GM12878 (cell line): ENCODE measurements around the gene APC2.

Experiments
- CEBPB ChIP-seq, 2 experiments: fragments of 150-350 bp in 1 of 2; IDR thresholded peaks; 2 replicates each; pipeline ENCODE4 v1.6.1; 2012 to 2014; ENCODE audit warnings: low read depth in 2 of 2, low read length in 2 of 2, borderline replicate concordance in 1 of 2, inconsistent platforms in 1 of 2
- CHD2 ChIP-seq: IDR thresholded peaks from 2 replicates; pipeline ENCODE4 v1.6.1; 2011; ENCODE audit warnings: low read depth, low read length, improper control_type of control experiment, borderline replicate concordance
- CTCF ChIP-seq, 3 experiments: IDR thresholded peaks in 2 of 3; conservative IDR thresholded peaks in 1 of 3; 2 replicates each; pipeline ENCODE4 v1.5.1; 2011; ENCODE audit warnings: low read depth in 3 of 3, low read length in 3 of 3, mild to moderate bottlenecking in 3 of 3, control low read depth in 2 of 3, moderate library complexity in 2 of 3, inconsistent platforms in 1 of 3, mixed read lengths in 1 of 3; ENCODE audit not compliant: control insufficient read depth in 2 of 3, insufficient read depth in 1 of 3; ENCODE audit errors: extremely low read depth in 1 of 3
- EGR1 ChIP-seq, 2 experiments: IDR thresholded peaks; 1 replicate in 1 of 2; 2 replicates in 1 of 2; pipeline ENCODE4 v1.6.1; 2011 to 2012; ENCODE audit warnings: low read depth in 2 of 2, low read length in 2 of 2, borderline replicate concordance in 1 of 2, mild to moderate bottlenecking in 1 of 2, moderate library complexity in 1 of 2
- EZH2 ChIP-seq: IDR thresholded peaks from 2 replicates; pipeline ENCODE4 v1.6.1; 2012; ENCODE audit warnings: low read depth, mild to moderate bottlenecking, control low read depth, inconsistent platforms, low read length, borderline replicate concordance; ENCODE audit not compliant: control insufficient read depth
- NR2F1 ChIP-seq: fragments of 450-650 bp; conservative IDR thresholded peaks from 2 replicates; pipeline ENCODE4 v1.6.1; 2017; ENCODE audit warnings: mild to moderate bottlenecking
- POLR2AphosphoS5 ChIP-seq: IDR thresholded peaks from 2 replicates; pipeline ENCODE4 v1.6.1; 2011; ENCODE audit warnings: mild to moderate bottlenecking, low read length, inconsistent platforms
- SREBF2 ChIP-seq: IDR thresholded peaks from 2 replicates; pipeline ENCODE4 v1.6.1; 2012; ENCODE audit warnings: mild to moderate bottlenecking, low read length
- TAF1 ChIP-seq: IDR thresholded peaks from 2 replicates; pipeline ENCODE4 v1.6.1; 2011; ENCODE audit warnings: mild to moderate bottlenecking, low read depth, low read length, borderline replicate concordance
- ZNF384 ChIP-seq: IDR thresholded peaks from 2 replicates; pipeline ENCODE4 v1.6.1; 2012; ENCODE audit warnings: low read depth, mild to moderate bottlenecking, low read length, improper control_type of control experiment, borderline replicate concordance
- ZNF622 ChIP-seq: fragments of 450-650 bp; IDR thresholded peaks from 2 replicates; pipeline ENCODE4 v1.6.1; 2017; ENCODE audit warnings: mild to moderate bottlenecking, inconsistent platforms

- TF ChIP-seq EZH2: no peak
- TF ChIP-seq SREBF2: no peak
- no peak for TF ChIP-seq CTCF (IDR thresholded peaks at IDR 0.05 in 2 of 3, conservative IDR thresholded peaks at IDR 0.05 in 1 of 3; ENCODE audit: control insufficient read depth in 2 of 3, extremely low read depth in 1 of 3, insufficient read depth in 1 of 3, low read depth in 3 of 3, low read length in 3 of 3)
- no peak for TF ChIP-seq NR2F1
- no peak for TF ChIP-seq CEBPB (IDR thresholded peaks at IDR 0.05; ENCODE audit: borderline replicate concordance in 1 of 2, low read depth in 2 of 2, low read length in 2 of 2)
- TF ChIP-seq POLR2AphosphoS5: no peak
- no peak for TF ChIP-seq CHD2
- TF ChIP-seq EGR1 (IDR thresholded peaks at IDR 0.05; ENCODE audit: borderline replicate concordance in 1 of 2, low read depth in 2 of 2, low read length in 2 of 2): 0 out of 3 replicates have a peak, but pooled peaks of 1 of the 2 experiments have one; percentile 35
- TF ChIP-seq TAF1: no peak
- TF ChIP-seq ZNF622: no peak
- no peak for TF ChIP-seq ZNF384
These were observed 5.0 kb downstream of the APC2 start for GRCh38 chr19:1455002-1455335.
